ENCODE data around the gene ASIP. TPM values are rescaled to one million over a fixed set of nuclear protein-coding genes. Genes with fewer than 3 reads are reported as not detected.

The ASIP gene
- total RNA-seq, 1 donor from 2014 or later, result 1.1 TPM

DNA sequence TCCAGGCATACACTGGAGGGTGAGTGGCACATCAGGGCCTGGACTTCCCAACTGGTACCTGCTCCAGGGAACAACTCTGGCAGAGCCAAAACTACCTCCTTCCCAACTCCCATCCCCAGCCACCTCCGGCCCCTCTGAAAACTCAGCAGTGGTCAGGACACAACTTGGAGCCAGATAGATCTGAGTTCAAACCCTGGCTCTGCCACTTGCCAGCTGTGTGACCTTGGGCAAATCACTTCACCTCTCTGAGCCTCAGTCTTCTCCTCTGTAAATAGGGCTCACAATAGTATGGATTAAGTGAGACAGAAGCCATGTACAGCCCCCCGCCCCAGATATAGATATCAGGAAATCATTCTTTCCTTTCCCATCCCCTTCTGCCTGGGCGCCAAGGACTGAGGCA, 51.3 kb downstream of the ASIP start:
- H3K4me1 Mint-ChIP-seq (ENCODE audit: unreplicated experiment), result peaks cover 10% of the 10 kb centered on the region
- no peaks in the 10 kb centered on the region for H3K9me3 Mint-ChIP-seq
- no peak overlapping the region for H3K27ac Mint-ChIP-seq
- no peaks in the 10 kb centered on the region for H3K27me3 Mint-ChIP-seq
- no peak overlapping the region for H3K4me3 Mint-ChIP-seq
- TF ChIP-seq, protein P1, sequence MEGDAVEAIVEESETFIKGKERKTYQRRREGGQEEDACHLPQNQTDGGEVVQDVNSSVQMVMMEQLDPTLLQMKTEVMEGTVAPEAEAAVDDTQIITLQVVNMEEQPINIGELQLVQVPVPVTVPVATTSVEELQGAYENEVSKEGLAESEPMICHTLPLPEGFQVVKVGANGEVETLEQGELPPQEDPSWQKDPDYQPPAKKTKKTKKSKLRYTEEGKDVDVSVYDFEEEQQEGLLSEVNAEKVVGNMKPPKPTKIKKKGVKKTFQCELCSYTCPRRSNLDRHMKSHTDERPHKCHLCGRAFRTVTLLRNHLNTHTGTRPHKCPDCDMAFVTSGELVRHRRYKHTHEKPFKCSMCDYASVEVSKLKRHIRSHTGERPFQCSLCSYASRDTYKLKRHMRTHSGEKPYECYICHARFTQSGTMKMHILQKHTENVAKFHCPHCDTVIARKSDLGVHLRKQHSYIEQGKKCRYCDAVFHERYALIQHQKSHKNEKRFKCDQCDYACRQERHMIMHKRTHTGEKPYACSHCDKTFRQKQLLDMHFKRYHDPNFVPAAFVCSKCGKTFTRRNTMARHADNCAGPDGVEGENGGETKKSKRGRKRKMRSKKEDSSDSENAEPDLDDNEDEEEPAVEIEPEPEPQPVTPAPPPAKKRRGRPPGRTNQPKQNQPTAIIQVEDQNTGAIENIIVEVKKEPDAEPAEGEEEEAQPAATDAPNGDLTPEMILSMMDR (conservative IDR thresholded peaks at IDR 0.05), result no peak
- H3K36me3 Mint-ChIP-seq, result peaks cover 53% of the 10 kb centered on the region
- DNase-seq (ENCODE audit: extremely low spot score, unreplicated experiment), result no peak

DNA sequence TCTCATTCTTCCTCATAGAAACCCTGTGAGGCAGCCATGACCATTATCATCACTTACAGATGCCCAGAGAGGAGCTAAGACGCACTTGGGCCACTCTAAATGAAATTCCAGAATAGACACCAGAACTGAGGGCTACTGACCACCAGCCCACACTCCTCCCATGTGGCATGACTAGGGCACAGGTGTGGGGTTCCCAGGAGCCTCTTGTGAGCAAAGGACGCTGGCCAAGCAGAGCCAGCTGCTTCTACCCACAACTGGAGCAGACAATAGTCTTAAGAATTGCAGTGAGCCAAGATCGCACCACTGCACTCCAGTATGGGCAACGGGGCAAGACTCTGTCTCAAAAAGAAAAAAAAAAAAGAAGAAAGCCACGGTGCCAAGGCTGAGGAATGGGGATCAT, 51.9 kb downstream of the ASIP start:
- no peaks in the 10 kb centered on the region for H3K27me3 Mint-ChIP-seq
- no peaks in the 10 kb centered on the region for H3K9me3 Mint-ChIP-seq
- peaks cover 50% of the 10 kb centered on the region for H3K36me3 Mint-ChIP-seq
- no peak overlapping the region for H3K27ac Mint-ChIP-seq
- no peak overlapping the region for H3K4me3 Mint-ChIP-seq
- no peak for DNase-seq (ENCODE audit: extremely low spot score, unreplicated experiment)
- H3K4me1 Mint-ChIP-seq (ENCODE audit: unreplicated experiment), result peaks cover 13% of the 10 kb centered on the region
- TF ChIP-seq, protein P1 (conservative IDR thresholded peaks at IDR 0.05), result no peak

DNA sequence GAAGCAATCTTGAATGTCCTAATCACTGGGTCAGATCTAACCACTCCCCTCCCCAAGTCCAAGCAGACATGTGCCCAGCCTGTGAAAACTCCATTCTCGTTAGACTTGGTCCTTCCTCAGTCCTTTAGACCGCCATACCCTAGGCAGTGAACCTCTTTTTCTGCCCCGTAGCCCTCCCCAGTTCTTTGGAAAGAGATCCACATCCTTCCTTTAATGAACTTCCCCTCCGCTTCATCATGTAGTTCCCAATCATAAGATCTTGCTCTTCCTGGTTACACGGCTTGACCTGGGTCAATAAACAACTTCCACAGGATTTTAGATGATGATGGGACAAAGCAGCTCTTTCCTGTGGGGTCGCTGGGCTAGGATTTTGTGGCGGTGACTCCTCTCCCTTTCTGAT, 52.4 kb downstream of the ASIP start:
- DNase-seq (ENCODE audit: extremely low spot score, unreplicated experiment), result no peak
- H3K4me3 Mint-ChIP-seq, result no peak overlapping the region
- H3K27me3 Mint-ChIP-seq, result no peaks in the 10 kb centered on the region
- no peaks in the 10 kb centered on the region for H3K9me3 Mint-ChIP-seq
- H3K27ac Mint-ChIP-seq, result no peak overlapping the region
- TF ChIP-seq, protein P1 (conservative IDR thresholded peaks at IDR 0.05), result no peak
- H3K4me1 Mint-ChIP-seq (ENCODE audit: unreplicated experiment), result peaks cover 13% of the 10 kb centered on the region
- H3K36me3 Mint-ChIP-seq, result peaks cover 46% of the 10 kb centered on the region

DNA sequence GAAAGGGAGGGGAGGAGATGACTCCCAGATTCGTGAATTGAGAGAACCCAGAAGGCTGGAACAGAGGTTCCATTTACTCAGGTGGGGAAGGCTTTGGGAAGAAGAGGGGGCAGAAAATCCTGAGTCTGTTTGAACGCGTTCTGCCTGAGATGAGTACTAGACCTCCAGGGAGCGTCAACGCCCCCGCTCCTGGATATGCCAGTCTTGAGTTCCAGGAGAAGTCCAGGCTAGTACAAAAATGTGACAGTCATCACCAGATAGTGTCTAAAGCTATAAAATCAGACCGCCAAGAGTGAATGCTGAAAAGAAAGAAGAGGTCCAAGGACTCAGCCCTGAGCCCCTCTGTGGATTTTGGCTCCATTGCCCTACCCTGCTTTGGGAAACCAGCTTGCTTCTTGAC, 53.3 kb downstream of the ASIP start:
- Mint-ChIP-seq H3K4me3 (no peak overlapping the region), H3K36me3 (peaks cover 43% of the 10 kb centered on the region), H3K4me1 (ENCODE audit: unreplicated experiment) (peaks cover 13% of the 10 kb centered on the region), H3K9me3 (no peaks in the 10 kb centered on the region), H3K27me3 (no peaks in the 10 kb centered on the region), H3K27ac (peak overlapping the region; percentile 29)
- DNase-seq (ENCODE audit: extremely low spot score, unreplicated experiment), result no peak
- TF ChIP-seq, protein P1 (conservative IDR thresholded peaks at IDR 0.05), result no peak

DNA sequence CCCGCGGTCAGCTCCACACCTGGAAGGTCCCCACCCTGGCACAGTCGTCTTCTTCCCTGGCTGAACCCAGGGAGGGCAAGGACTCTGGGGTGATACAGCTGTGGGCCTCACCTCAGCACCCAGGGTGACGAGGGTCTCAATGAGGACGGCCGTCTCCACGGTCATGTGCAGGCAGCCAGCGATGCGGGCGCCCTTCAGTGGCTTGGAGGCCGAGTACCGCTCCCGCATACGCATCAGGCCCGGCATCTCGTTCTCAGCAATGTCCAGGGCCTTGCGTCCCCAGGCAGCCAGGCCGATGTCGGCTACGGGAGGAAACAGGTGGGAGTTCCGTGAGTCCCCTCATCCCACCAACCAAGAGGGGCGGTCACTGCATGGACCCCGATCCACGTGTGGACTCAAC, 54.1 kb downstream of the ASIP start:
- Mint-ChIP-seq H3K36me3 (peaks cover 37% of the 10 kb centered on the region), H3K4me3 (no peak overlapping the region), H3K9me3 (no peaks in the 10 kb centered on the region), H3K27ac (peak overlapping the region; percentile 29), H3K27me3 (no peaks in the 10 kb centered on the region), H3K4me1 (ENCODE audit: unreplicated experiment) (peaks cover 13% of the 10 kb centered on the region)
- TF ChIP-seq, protein P1 (conservative IDR thresholded peaks at IDR 0.05), result no peak
- no peak for DNase-seq (ENCODE audit: extremely low spot score, unreplicated experiment)

DNA sequence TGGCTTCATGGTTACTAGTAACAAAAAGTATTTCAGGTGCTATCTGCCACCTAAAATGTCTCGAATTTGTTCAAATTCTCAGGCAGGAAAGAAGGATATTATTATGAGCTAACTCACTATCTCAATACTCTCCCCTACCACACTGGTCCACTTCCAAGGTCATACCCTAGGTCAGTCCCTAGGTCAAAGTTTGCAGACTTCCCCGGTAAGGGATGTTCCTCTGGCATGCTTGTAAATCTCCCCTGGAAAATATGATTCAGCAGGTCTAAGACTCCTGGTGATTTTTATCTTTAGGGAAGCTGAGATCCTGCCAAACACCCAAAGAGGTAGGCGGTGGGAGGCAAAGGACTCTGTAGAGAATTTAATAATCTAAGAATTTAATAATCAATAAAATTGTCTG, 55.2 kb downstream of the ASIP start:
- no peak for DNase-seq (ENCODE audit: extremely low spot score, unreplicated experiment)
- H3K27me3 Mint-ChIP-seq, result no peaks in the 10 kb centered on the region
- H3K9me3 Mint-ChIP-seq, result no peaks in the 10 kb centered on the region
- H3K4me3 Mint-ChIP-seq, result no peak overlapping the region
- peaks cover 13% of the 10 kb centered on the region for H3K4me1 Mint-ChIP-seq (ENCODE audit: unreplicated experiment)
- peaks cover 26% of the 10 kb centered on the region for H3K36me3 Mint-ChIP-seq
- TF ChIP-seq, protein P1 (conservative IDR thresholded peaks at IDR 0.05), result no peak
- peak overlapping the region; percentile 29 for H3K27ac Mint-ChIP-seq

Data from type B pancreatic cell (in vitro differentiated cells).